KMS-11 (cell line): ENCODE measurements around the gene IKZF4.
A peak's percentile ranks its signal among the peaks of the same experiment; 100 is the strongest.

Source experiments
- H2AFZ ChIP-seq: fragments of 200-600 bp; sonication (generic); 2 replicates; pipeline ENCODE4 v1.6.1; 2016; ENCODE audit warnings: antibody characterized with exemption, mixed run types, low read depth
- H3K27ac ChIP-seq: fragments of 200-600 bp; sonication (generic); 2 replicates; pipeline ENCODE4 v1.6.1; 2016; ENCODE audit warnings: mild to moderate bottlenecking, mixed run types
- H3K27me3 ChIP-seq: fragments of 200-600 bp; sonication (generic); 2 replicates; pipeline ENCODE4 v1.6.1; 2017; ENCODE audit warnings: mild to moderate bottlenecking, low read depth, mixed run types, moderate library complexity; ENCODE audit not compliant: insufficient read depth
- H3K36me3 ChIP-seq: fragments of 200-600 bp; sonication (generic); 2 replicates; pipeline ENCODE4 v1.6.1; 2017; ENCODE audit warnings: mild to moderate bottlenecking, mixed run types; ENCODE audit not compliant: insufficient read depth
- H3K4me1 ChIP-seq: fragments of 200-600 bp; sonication (generic); 2 replicates; pipeline ENCODE4 v1.6.1; 2016; ENCODE audit warnings: mild to moderate bottlenecking, low read depth, mixed run types; ENCODE audit not compliant: poor library complexity, severe bottlenecking
- H3K4me2 ChIP-seq: fragments of 200-600 bp; sonication (generic); 2 replicates; pipeline ENCODE4 v1.7.0; 2016; ENCODE audit warnings: mild to moderate bottlenecking, mixed run types
- H3K4me3 ChIP-seq: fragments of 200-600 bp; sonication (generic); IDR thresholded peaks from 2 replicates; pipeline ENCODE4 v1.6.1; 2017; ENCODE audit warnings: low read depth, low read length, mixed read lengths; ENCODE audit not compliant: insufficient read depth
- H3K79me2 ChIP-seq: fragments of 200-600 bp; sonication (generic); 2 replicates; pipeline ENCODE4 v1.6.1; 2016; ENCODE audit warnings: low read depth, mixed run types; ENCODE audit not compliant: insufficient read depth
- H3K9ac ChIP-seq: fragments of 200-600 bp; sonication (generic); 2 replicates; pipeline ENCODE4 v1.6.1; 2016; ENCODE audit warnings: mild to moderate bottlenecking, mixed run types
- H4K20me1 ChIP-seq: fragments of 200-600 bp; sonication (generic); 2 replicates; pipeline ENCODE4 v1.6.1; 2016; ENCODE audit warnings: mild to moderate bottlenecking, mixed run types; ENCODE audit not compliant: insufficient read depth
- CTCF ChIP-seq: fragments of 200-600 bp; sonication (generic); conservative IDR thresholded peaks from 2 replicates; pipeline ENCODE4 v1.6.1; 2017; ENCODE audit warnings: low read depth, mild to moderate bottlenecking, antibody characterized with exemption, low read length, moderate library complexity, mixed read lengths

Gene IKZF4

GRCh38 chr12:56004211-56004610 lies 16.6 kb upstream of the IKZF4 start:
- Histone ChIP-seq H3K36me3 (no peaks in the 10 kb centered on the region), H3K4me1 (peaks cover 10% of the 10 kb centered on the region), H4K20me1 (no peaks in the 10 kb centered on the region), H3K27ac (no peak overlapping the region), H3K4me2 (no peak overlapping the region), H3K79me2 (no peaks in the 10 kb centered on the region), H3K4me3 (no peak overlapping the region), H3K27me3 (no peaks in the 10 kb centered on the region), H2AFZ (no peak overlapping the region), H3K9ac (no peak overlapping the region)
- no peak for TF ChIP-seq CTCF

GRCh38 chr12:56007564-56008559 lies 13.0 kb upstream of the IKZF4 start:
- Histone ChIP-seq H2AFZ (peak overlapping the region; percentile 94), H3K4me3 (peak overlapping the region; percentile 68), H3K4me2 (peak overlapping the region; percentile 87), H3K27me3 (no peaks in the 10 kb centered on the region), H4K20me1 (no peaks in the 10 kb centered on the region), H3K9ac (peak overlapping the region; percentile 39), H3K4me1 (peaks cover 10% of the 10 kb centered on the region), H3K36me3 (no peaks in the 10 kb centered on the region), H3K27ac (no peak overlapping the region), H3K79me2 (no peaks in the 10 kb centered on the region)
- TF ChIP-seq CTCF, result no peak

- H3K79me2 ChIP-seq, result no peaks in the 10 kb centered on the region
- no peak overlapping the region for H3K4me3 ChIP-seq
- no peaks in the 10 kb centered on the region for H4K20me1 ChIP-seq
- no peak overlapping the region for H3K9ac ChIP-seq
- no peak for TF ChIP-seq CTCF
- no peak overlapping the region for H3K4me2 ChIP-seq
- H3K4me1 ChIP-seq, result peaks cover 10% of the 10 kb centered on the region
- no peaks in the 10 kb centered on the region for H3K36me3 ChIP-seq
- no peak overlapping the region for H2AFZ ChIP-seq
- no peaks in the 10 kb centered on the region for H3K27me3 ChIP-seq
- no peak overlapping the region for H3K27ac ChIP-seq
Measured at GRCh38 chr12:56010111-56010570, 10.7 kb upstream of the IKZF4 start.

GRCh38 chr12:56011509-56012090 lies 9.2 kb upstream of the IKZF4 start:
- no peaks in the 10 kb centered on the region for H4K20me1 ChIP-seq
- no peak overlapping the region for H3K4me3 ChIP-seq
- no peak overlapping the region for H3K27ac ChIP-seq
- no peaks in the 10 kb centered on the region for H3K27me3 ChIP-seq
- H3K4me2 ChIP-seq, result no peak overlapping the region
- H3K4me1 ChIP-seq, result peaks cover 10% of the 10 kb centered on the region
- H2AFZ ChIP-seq, result no peak overlapping the region
- no peaks in the 10 kb centered on the region for H3K79me2 ChIP-seq
- no peak overlapping the region for H3K9ac ChIP-seq
- H3K36me3 ChIP-seq, result no peaks in the 10 kb centered on the region
- TF ChIP-seq CTCF, result no peak
